GM12865 (cell line): Measurements from ENCODE around the gene SLC35A1.

Experiments
- DNase-seq: peaks from one replicate; pipeline ENCODE4 v3.0.0; 2010; ENCODE audit warnings: low read depth
- H3K4me3 ChIP-seq: 2 replicates; pipeline ENCODE4 v1.5.1; 2011; ENCODE audit warnings: mild to moderate bottlenecking, low read depth, low read length, control low read depth
- CTCF ChIP-seq: IDR thresholded peaks from 2 replicates; pipeline ENCODE4 v1.5.1; 2011; ENCODE audit warnings: low read length, control low read depth, low read depth, inconsistent platforms; ENCODE audit not compliant: insufficient read depth; ENCODE audit errors: missing control alignments

SLC35A1 gene

GRCh38 chr6:87518453-87518852 lies 45.7 kb downstream of the SLC35A1 start:
- TF ChIP-seq CTCF, result no peak
- no peak for DNase-seq
- no peak overlapping the region for H3K4me3 ChIP-seq

- TF ChIP-seq CTCF, result no peak
- DNase-seq, result no peak
- no peak overlapping the region for H3K4me3 ChIP-seq
These were observed 49.9 kb downstream of the SLC35A1 start for GRCh38 chr6:87522686-87523085.

- no peak for TF ChIP-seq CTCF
These were observed 56.4 kb downstream of the SLC35A1 start for GRCh38 chr6:87529221-87529620.

GRCh38 chr6:87534377-87535047 lies 61.7 kb downstream of the SLC35A1 start:
- H3K4me3 ChIP-seq, result no peak overlapping the region
- TF ChIP-seq CTCF, result no peak
- DNase-seq, result no peak

More at GRCh38 chr6:87529221-87529620, 56.4 kb downstream of the SLC35A1 start:
- no peak overlapping the region for H3K4me3 ChIP-seq
- DNase-seq, result no peak

GRCh38 chr6:87538510-87539260 lies 65.9 kb downstream of the SLC35A1 start:
- no peak for TF ChIP-seq CTCF
- DNase-seq, result no peak
- H3K4me3 ChIP-seq, result no peak overlapping the region

- TF ChIP-seq CTCF, result no peak
- no peak overlapping the region for H3K4me3 ChIP-seq
- no peak for DNase-seq
These were observed 66.8 kb downstream of the SLC35A1 start for GRCh38 chr6:87539554-87539953.
